Endothelial cell of umbilical vein (primary cell): ENCODE measurements around the gene PLA2R1. TPM values are rescaled to one million over a fixed set of nuclear protein-coding genes. Genes with fewer than 3 reads are reported as not detected.

ENCODE experiments used
- BruUV-seq: library from RNA; stranded (reverse); fragments of 400-500 nt; replicated peaks from 2 replicates; lab custom pipeline; 2021; lab: Mats Ljungman, UMichigan
- CTCF ChIA-PET: fragments of 300-600, 350-600 bp; sonication (Branson Sonifier 250); formaldehyde crosslinking; loops from one replicate; lab custom pipeline; 2021; ENCODE audit warnings: antibody characterized with exemption, inconsistent platforms; lab: Charles Lee
- POLR2A ChIA-PET: fragments of 300-600, 350-600 bp; sonication (Branson Sonifier 250); formaldehyde crosslinking; loops from one replicate; lab custom pipeline; 2021; ENCODE audit warnings: antibody characterized with exemption, inconsistent platforms; lab: Charles Lee
- DNase-seq: peaks from one replicate; pipeline ENCODE4 v3.0.0-alpha.2; 2011; ENCODE audit warnings: low read depth, low spot score
- FAIRE-seq: peaks from 2 replicates; lab custom pipeline; 2011; peaks lifted over from hg19 to GRCh38; lab: Jason Lieb, UNC
- H2AFZ ChIP-seq: 2 replicates; pipeline ENCODE4 v1.6.0; 2012; ENCODE audit warnings: low read depth, low read length, control low read depth, inconsistent platforms
- H3K27ac ChIP-seq: 2 replicates; pipeline ENCODE4 v1.5.1; 2011; ENCODE audit warnings: low read depth, mild to moderate bottlenecking, control low read depth, low read length, moderate library complexity; ENCODE audit not compliant: insufficient read depth
- H3K27me3 ChIP-seq, 2 experiments: 2 replicates each; pipeline versions ENCODE4 v1.6.0 to v1.6.1; 2011; ENCODE audit warnings: low read length in 2 of 2, mixed read lengths in 1 of 2; ENCODE audit not compliant: control insufficient read depth in 2 of 2, insufficient read depth in 2 of 2
- H3K36me3 ChIP-seq, 2 experiments: 2 replicates in 1 of 2; 3 replicates in 1 of 2; pipeline ENCODE4 v1.5.1; 2011; ENCODE audit warnings: low read length in 2 of 2, mild to moderate bottlenecking in 1 of 2, moderate library complexity in 1 of 2; ENCODE audit not compliant: control insufficient read depth in 2 of 2, insufficient read depth in 2 of 2; ENCODE audit errors: extremely low read depth in 1 of 2
- H3K4me1 ChIP-seq: 3 replicates; pipeline ENCODE4 v1.5.1; 2011; ENCODE audit warnings: mild to moderate bottlenecking, low read length; ENCODE audit not compliant: control insufficient read depth, insufficient read depth; ENCODE audit errors: extremely low read depth
- H3K4me2 ChIP-seq: 2 replicates; pipeline ENCODE4 v1.6.1; 2011; ENCODE audit warnings: low read length, control low read depth, mixed read lengths; ENCODE audit not compliant: insufficient read depth
- H3K4me3 ChIP-seq, 3 experiments: fragments of 200-600 bp in 1 of 3; sonication (generic), shearing (Covaris generic) in 1 of 3; replicated peaks in 1 of 3; 2 replicates each; pipeline ENCODE4 v1.5.1; 2011 to 2016; ENCODE audit warnings: control low read depth in 3 of 3, low read length in 3 of 3, mild to moderate bottlenecking in 2 of 3, inconsistent platforms in 1 of 3, low read depth in 1 of 3, moderate library complexity in 1 of 3; ENCODE audit not compliant: insufficient read depth in 1 of 3
- H3K79me2 ChIP-seq: 2 replicates; pipeline ENCODE4 v1.6.0; 2012; ENCODE audit warnings: low read length, inconsistent platforms; ENCODE audit not compliant: control insufficient read depth, insufficient read depth
- H3K9ac ChIP-seq: replicated peaks from 2 replicates; pipeline ENCODE3; 2011; ENCODE audit warnings: low read length, control low read depth; ENCODE audit not compliant: insufficient read depth; ENCODE audit errors: extremely low read depth
- H3K9me1 ChIP-seq: replicated peaks from 3 replicates; pipeline ENCODE4 v1.6.0; 2011; ENCODE audit warnings: mild to moderate bottlenecking, low read length; ENCODE audit not compliant: control insufficient read depth, insufficient read depth; ENCODE audit errors: extremely low read depth
- H3K9me3 ChIP-seq: replicated peaks from 2 replicates; pipeline ENCODE4 v1.5.1; 2012; ENCODE audit warnings: low read length, inconsistent platforms; ENCODE audit not compliant: control insufficient read depth, insufficient read depth
- H4K20me1 ChIP-seq: replicated peaks from 2 replicates; pipeline ENCODE3; 2011; ENCODE audit warnings: mild to moderate bottlenecking, low read length; ENCODE audit not compliant: control insufficient read depth, insufficient read depth; ENCODE audit errors: extremely low read depth
- CTCF ChIP-seq, 2 donors: IDR thresholded peaks; 1 replicate in 1 of 2; 2 replicates in 1 of 2; pipeline ENCODE4 v1.5.1; 2011; ENCODE audit warnings: low read length in 2 of 2, mild to moderate bottlenecking in 2 of 2, moderate library complexity in 2 of 2, control low read depth in 1 of 2, inconsistent platforms in 1 of 2, low read depth in 1 of 2; ENCODE audit not compliant: insufficient read depth in 1 of 2; ENCODE audit errors: extremely low read depth in 1 of 2
- EZH2 ChIP-seq: IDR thresholded peaks from 2 replicates; pipeline ENCODE4 v1.6.1; 2012; ENCODE audit warnings: borderline replicate concordance, low read depth, mild to moderate bottlenecking, moderate library complexity, low read length, inconsistent platforms; ENCODE audit not compliant: severe bottlenecking
- FOS ChIP-seq: IDR thresholded peaks from 2 replicates; pipeline ENCODE4 v1.6.1; 2011; ENCODE audit warnings: mild to moderate bottlenecking, low read length, moderate library complexity, borderline replicate concordance; ENCODE audit not compliant: insufficient read depth
- GATA2 ChIP-seq: IDR thresholded peaks from 2 replicates; pipeline ENCODE4 v1.7.0; 2011; ENCODE audit warnings: low read depth, mild to moderate bottlenecking, moderate library complexity, mixed read lengths, low read length; ENCODE audit not compliant: insufficient read length, insufficient read depth
- JUN ChIP-seq: IDR thresholded peaks from 2 replicates; pipeline ENCODE4 v1.6.1; 2011; ENCODE audit warnings: borderline replicate concordance, low read depth; ENCODE audit not compliant: insufficient read length, insufficient read depth
- MYC ChIP-seq: IDR thresholded peaks from one replicate; pipeline ENCODE4 v1.6.1; 2011; ENCODE audit warnings: mild to moderate bottlenecking, low read depth, low read length
- POLR2A ChIP-seq: IDR thresholded peaks from 2 replicates; pipeline ENCODE4 v1.6.1; 2012; ENCODE audit warnings: low read depth, mild to moderate bottlenecking, control low read depth, low read length
- dilution Hi-C: fragments of 300-500 bp; cut with MboI; formaldehyde crosslinking; loops from one replicate; pipeline ENCODE4 v1.15.0; 2019; ENCODE audit warnings: low sequenced_read_pairs; ENCODE audit not compliant: extremely low pct_ligation_motif_present
- intact Hi-C: fragments of 100-400 bp; cut with micrococcal nuclease; formaldehyde crosslinking; loops from one replicate; pipeline ENCODE4 v1.10.0; 2022
- polyA plus RNA-seq, 4 experiments: library from polyadenylated mRNA; depleted of rRNA in 3 of 4; stranded (reverse) in 3 of 4; unstranded in 1 of 4; fragments of >200 nt; gene quantifications; 2 replicates each; pipeline versions ENCODE4 v1.2.1 to v1.2.3, GENCODE V29; 2011 to 2012; ENCODE audit warnings: missing spikeins in 1 of 4
- total RNA-seq: library from RNA; stranded (reverse); gene quantifications from 2 replicates; pipeline ENCODE4 v1.2.3, GENCODE V29; 2021

Gene PLA2R1
- total and polyA plus RNA-seq, 2 donors (not counting 3 experiments of a cell fraction or from before 2014, with no cell fraction given): 6.9 to 14.4 TPM

- intact Hi-C loops: no loop called here
- no TSS peak for BruUV-seq
- FAIRE-seq (no peak), DNase-seq (no peak)
- ChIA-PET CTCF (interaction anchor here (1.1 to 1.3 kb wide), 2 partner anchors 9 to 77 kb away, joined by 3 to 4 read pairs; no protein-coding TSS in a partner anchor), POLR2A (no interaction called here)
- no peak overlapping the region for H3K27ac ChIP-seq
- no peak overlapping the region for H3K4me3 ChIP-seq
- H3K27me3 ChIP-seq: no peaks in the 10 kb centered on the region
- H4K20me1 ChIP-seq: no peaks in the 10 kb centered on the region
- H3K79me2 ChIP-seq: no peaks in the 10 kb centered on the region
- no peaks in the 10 kb centered on the region for H3K36me3 ChIP-seq
- H3K9me3 ChIP-seq: no peaks in the 10 kb centered on the region
- TF ChIP-seq POLR2A (no peak), FOS (no peak), GATA2 (no peak), MYC (no peak), EZH2 (no peak), CTCF (IDR thresholded peaks at IDR 0.05; ENCODE audit: extremely low read depth in 1 of 2, insufficient read depth in 1 of 2, low read depth in 1 of 2, low read length in 2 of 2) (no peak), JUN (no peak)
- no peak overlapping the region for H3K9ac ChIP-seq
- peaks cover 4% of the 10 kb centered on the region for H3K4me1 ChIP-seq
- dilution Hi-C loops: no loop called here
- no peak overlapping the region for H3K4me2 ChIP-seq
- no peak overlapping the region for H2AFZ ChIP-seq
- no peaks in the 10 kb centered on the region for H3K9me1 ChIP-seq
Observed at GRCh38 chr2:159891267-159891588, 171.2 kb downstream of the PLA2R1 start.
